GM18507 (cell line): ENCODE results near the gene C2CD2.
A peak's percentile ranks its signal among the peaks of the same experiment; 100 is the strongest.
"Not testable (repeated sequence)": the region's sequence is repeated elsewhere in the genome, so short reads cannot be mapped to it uniquely, and the experiment has no call there.

Experiments
- DNase-seq: peaks from one replicate; pipeline ENCODE4 v3.0.0; 2011; ENCODE audit warnings: low read depth; ENCODE audit not compliant: insufficient read length; ENCODE audit errors: extremely low spot score
- FAIRE-seq: peaks from 2 replicates; lab custom pipeline; 2011; peaks lifted over from hg19 to GRCh38; lab: Jason Lieb, UNC

The C2CD2 gene

GRCh38 chr21:41953831-41954653 lies at the start of gene C2CD2:
C2CD2 (minus strand) TSS chr21:41954018; CDS start chr21:41953648, 370 bp downstream.
- peak; percentile 86 for DNase-seq
- FAIRE-seq, result no peak

- FAIRE-seq (no peak), DNase-seq (no peak)
Observed at GRCh38 chr21:42003051-42003461, 49.2 kb upstream of the C2CD2 start.

- DNase-seq (no peak), FAIRE-seq (peak; percentile 86)
Observed at GRCh38 chr21:42002421-42002958, 48.7 kb upstream of the C2CD2 start.

GRCh38 chr21:42001781-42002180 lies 48.0 kb upstream of the C2CD2 start:
- DNase-seq (no peak), FAIRE-seq (no peak)

- FAIRE-seq (no peak), DNase-seq (no peak)
Observed at GRCh38 chr21:42000908-42001307, 47.1 kb upstream of the C2CD2 start.

- no peak for DNase-seq
- no peak for FAIRE-seq
Observed at GRCh38 chr21:41997657-41998056, 43.8 kb upstream of the C2CD2 start.

- FAIRE-seq, result no peak
- no peak for DNase-seq
Observed at GRCh38 chr21:41995577-41995976, 41.8 kb upstream of the C2CD2 start.

- FAIRE-seq, DNase-seq: not testable (repeated sequence)
Observed at GRCh38 chr21:41994613-41995012, 40.8 kb upstream of the C2CD2 start.

- no peak for DNase-seq
- no peak for FAIRE-seq
Observed at GRCh38 chr21:41993744-41994143, 39.9 kb upstream of the C2CD2 start.

- DNase-seq (no peak), FAIRE-seq (no peak)
Observed at GRCh38 chr21:41992576-41992975, 38.8 kb upstream of the C2CD2 start.

- no peak for FAIRE-seq
- no peak for DNase-seq
Observed at GRCh38 chr21:41991659-41992058, 37.8 kb upstream of the C2CD2 start.

GRCh38 chr21:41989698-41990097 lies 35.9 kb upstream of the C2CD2 start:
- FAIRE-seq (no peak), DNase-seq (no peak)

GRCh38 chr21:41987310-41987709 lies 33.5 kb upstream of the C2CD2 start:
- DNase-seq (no peak), FAIRE-seq (no peak)

GRCh38 chr21:41985662-41986416 lies 32.0 kb upstream of the C2CD2 start:
- no peak for FAIRE-seq

GRCh38 chr21:41983229-41983628 lies 29.4 kb upstream of the C2CD2 start:
- DNase-seq, result no peak
- no peak for FAIRE-seq

More at GRCh38 chr21:41985662-41986416, 32.0 kb upstream of the C2CD2 start:
- DNase-seq, result no peak

GRCh38 chr21:41980561-41980960 lies 26.7 kb upstream of the C2CD2 start:
- FAIRE-seq (no peak), DNase-seq (no peak)

- DNase-seq (no peak), FAIRE-seq (no peak)
Observed at GRCh38 chr21:41979751-41980369, 26.0 kb upstream of the C2CD2 start.

GRCh38 chr21:41979335-41979734 lies 25.5 kb upstream of the C2CD2 start:
- DNase-seq, result no peak
- no peak for FAIRE-seq

GRCh38 chr21:41977034-41977950 lies 23.5 kb upstream of the C2CD2 start:
- FAIRE-seq, result no peak
- DNase-seq, result no peak
